Activated CD4-positive, alpha-beta T cell treated with anti-CD3 and anti-CD28 coated beads for 1 hour (primary cell): ENCODE measurements around the gene REX1BD.
"Not testable (repeated sequence)": the region's sequence is repeated elsewhere in the genome, so short reads cannot be mapped to it uniquely, and the experiment has no call there.

Source experiments
- DNase-seq: peaks from one replicate; pipeline ENCODE4 v3.0.0-alpha.2; 2020

REX1BD gene

DNA sequence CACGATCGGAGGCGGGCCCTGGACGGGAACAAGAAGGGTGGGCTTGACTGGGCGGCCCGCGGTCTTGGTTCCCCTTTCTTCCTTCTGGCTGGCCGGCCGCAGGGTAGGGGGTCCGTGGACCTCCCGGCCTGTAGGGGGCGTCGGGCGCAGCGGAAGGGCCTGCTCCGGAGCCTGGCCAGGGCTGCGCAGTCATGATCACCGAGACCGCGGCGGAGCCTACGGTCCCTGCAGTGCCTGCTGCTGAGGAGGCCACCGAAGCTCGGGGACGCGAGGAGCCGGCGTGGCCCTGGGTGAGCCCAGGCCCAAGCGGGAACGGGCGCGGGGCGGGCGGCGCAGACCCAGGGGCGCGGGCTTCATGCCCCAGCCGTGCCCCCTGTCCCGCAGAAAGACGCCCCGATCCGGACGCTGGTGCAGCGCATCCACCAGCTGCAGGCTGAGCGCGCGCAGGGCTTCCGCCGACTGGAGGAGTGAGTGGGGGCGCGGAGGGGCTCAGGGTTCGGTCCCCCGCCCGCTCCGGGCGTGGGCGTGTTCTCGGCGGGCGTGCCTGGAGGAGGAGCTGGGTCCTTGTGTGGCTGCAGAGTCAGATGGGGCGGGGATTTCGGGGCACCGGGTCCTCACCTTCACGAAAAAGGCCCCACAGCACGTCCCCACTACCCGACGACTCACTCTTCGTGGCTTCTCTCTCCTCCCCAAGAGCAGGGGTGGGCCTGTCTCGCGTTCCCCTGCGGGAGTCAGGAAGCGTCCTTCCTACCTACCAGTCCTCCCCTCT, at the start of gene REX1BD:
REX1BD (plus strand) TSS at position 188 of the 769 bp plus-strand sequence; CDS start at position 192, 4 bp downstream.
- DNase-seq: peak; percentile 83

DNA sequence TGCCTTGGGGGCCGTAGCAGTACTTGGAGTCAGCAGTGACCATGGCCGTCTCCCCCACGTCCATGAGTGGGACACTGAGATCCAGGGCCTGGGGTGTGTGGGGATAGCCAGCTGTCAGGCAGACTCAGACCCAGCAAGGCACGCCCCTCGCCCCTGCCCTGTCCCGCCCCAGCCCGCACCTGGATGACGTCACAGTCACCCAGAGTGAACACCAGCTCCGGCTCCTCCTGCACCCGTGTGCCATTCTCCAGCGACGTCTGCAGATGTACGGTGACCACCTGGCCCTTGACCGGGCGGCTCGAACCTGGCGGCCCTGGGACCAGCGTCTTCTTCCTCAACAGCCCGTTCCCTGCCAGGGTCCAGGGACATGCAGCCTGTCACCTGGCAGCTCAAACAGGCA, 49.2 kb upstream of the REX1BD start:
- DNase-seq: no peak

DNA sequence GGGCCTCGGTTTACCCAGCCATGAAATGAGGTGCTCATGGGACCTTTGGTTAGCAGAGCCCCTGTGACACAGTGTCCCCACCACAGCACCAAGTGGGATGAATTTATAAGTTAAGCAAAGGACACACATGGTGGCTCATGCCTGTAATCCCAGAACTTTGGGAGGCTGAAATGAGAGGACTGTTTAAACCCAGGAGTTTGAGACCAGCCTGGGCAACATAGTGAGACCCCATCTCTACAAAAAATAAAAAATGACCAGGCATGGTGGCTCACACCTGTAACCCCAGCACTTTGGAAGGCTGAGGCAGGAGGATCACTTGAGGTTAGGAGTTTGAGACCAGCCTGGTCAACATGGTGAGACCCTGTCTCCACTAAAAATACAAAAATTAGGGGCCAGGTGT, 48.4 kb upstream of the REX1BD start:
- DNase-seq: not testable (repeated sequence)

DNA sequence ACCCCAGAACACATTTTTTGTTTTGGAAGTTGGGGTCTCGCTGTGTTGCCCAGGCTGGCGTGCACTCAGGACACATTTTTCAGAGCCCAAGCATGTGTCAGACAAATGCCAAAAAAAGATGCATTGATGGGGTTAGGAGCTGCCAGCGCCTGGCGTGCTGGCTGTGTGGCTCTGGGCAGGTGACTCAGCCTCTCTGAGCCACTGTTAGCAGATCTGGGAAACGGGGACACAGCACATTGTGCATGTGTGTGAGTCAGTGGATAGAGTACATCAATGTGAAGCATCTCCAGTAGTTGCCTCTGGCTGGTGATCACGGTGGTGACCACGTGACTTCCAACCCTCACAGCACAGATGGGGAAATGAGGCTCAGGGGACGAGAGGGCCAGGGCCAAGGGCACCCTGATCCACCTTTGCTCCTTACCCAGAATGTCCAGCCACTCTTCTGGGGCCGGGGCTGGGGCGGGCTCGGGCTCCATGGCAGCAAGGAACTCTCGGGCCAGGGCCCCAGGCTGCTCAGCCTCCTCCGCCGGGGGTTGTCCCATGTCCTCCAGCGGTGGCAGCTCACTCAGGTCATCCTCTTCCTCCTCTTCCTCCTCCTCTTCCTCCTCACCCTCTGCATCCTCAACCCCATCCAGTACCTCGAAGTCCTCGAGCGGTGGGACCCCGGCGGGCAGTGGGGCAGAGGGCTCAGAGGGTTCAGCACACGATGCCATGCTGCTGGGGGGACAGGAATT, 47.2 kb upstream of the REX1BD start:
- DNase-seq: no peak

GRCh38 chr19:18541992-18542940, 46.3 kb upstream of the REX1BD start:
- no peak for DNase-seq

GRCh38 chr19:18542941-18543813, 45.4 kb upstream of the REX1BD start, which contains the start of gene FKBP8:
Gene FKBP8, minus strand, starts transcription at chr19:18543573. Its CDS starts 1,603 bp downstream, at chr19:18541970.
- DNase-seq: peak; percentile 88

- peak; percentile 47 for DNase-seq
Observed at GRCh38 chr19:18543814-18544475, 44.7 kb upstream of the REX1BD start.

DNA sequence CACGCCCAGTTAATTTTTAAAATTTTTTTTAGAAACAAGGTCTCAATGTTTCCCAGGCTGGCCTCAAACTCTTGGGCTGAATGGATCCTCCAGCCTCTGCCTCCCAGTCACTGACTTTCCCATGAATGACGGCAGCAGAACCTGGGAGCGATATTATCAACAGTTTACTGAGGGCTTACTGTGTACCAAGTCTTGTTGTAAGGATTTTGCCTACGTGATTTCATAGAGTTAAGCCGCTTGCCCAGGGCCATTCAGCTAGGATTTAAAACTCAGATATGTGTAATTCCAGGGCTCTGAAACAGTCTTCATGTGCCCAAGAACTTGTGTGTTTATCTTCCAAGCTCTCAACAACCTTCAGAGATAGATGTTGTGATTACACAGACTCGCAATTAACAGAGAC, 37.0 kb upstream of the REX1BD start:
- DNase-seq: no peak

DNA sequence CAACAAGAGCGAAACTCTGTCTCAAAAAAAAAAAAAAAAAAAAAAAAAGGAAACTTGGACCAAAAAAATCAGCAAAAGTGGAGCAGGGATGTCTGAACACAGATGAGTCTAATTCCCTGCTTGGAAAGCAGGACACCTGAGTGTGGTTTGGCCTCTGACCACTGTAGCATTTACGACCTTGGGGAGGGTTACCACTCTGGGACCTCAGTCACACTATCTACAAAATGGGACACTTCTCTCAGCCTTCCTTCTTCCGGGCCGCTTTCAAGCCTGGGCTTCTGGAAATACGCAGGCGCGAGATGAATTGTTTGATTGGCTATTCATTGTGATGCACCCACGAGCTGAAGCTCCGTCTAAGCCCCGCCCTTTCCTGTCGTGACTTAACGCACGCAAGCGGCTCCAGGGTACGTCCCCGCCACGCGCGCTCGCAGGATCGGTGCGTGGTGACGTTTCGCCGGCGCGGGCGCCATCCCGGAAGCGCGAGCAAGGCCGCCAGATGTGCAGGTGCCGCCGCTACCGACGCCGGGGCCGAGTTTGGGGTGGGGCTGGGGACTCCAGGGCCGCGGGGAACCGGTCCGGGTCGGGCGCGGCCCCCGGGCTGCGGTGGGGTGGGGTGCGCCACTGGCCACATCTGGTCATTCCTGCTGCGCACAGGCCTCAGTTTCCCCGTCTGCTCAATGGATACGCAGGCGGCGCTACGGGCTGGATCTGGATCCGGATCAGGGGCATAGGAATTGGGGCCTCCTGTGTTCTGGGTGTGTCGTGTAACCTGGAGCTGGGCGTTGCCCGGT, 31.0 kb upstream of the REX1BD start, which contains the start of gene KXD1:
KXD1 (plus strand) TSS at position 460 of the 791 bp plus-strand sequence. CDS start 4,187 bp downstream, outside the sequence.
- DNase-seq: peak; percentile 96

DNA sequence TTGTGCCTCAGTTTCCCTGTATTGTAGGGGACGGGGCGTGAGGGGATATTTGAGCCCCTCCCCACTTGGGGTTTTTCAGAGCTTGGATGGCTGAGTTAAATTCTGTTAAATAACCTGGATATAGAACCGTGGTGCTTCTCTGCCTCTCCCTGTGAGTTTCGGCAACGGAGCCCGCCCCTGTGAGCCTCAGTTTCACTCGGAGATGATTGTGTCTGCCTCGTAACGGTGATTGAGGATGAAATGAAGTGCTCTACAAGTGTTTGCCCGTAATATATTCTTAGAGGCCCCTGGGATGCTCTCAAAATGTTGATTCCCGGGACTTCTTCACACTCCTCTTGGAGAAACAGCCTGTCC, 30.4 kb upstream of the REX1BD start:
- no peak for DNase-seq

DNA sequence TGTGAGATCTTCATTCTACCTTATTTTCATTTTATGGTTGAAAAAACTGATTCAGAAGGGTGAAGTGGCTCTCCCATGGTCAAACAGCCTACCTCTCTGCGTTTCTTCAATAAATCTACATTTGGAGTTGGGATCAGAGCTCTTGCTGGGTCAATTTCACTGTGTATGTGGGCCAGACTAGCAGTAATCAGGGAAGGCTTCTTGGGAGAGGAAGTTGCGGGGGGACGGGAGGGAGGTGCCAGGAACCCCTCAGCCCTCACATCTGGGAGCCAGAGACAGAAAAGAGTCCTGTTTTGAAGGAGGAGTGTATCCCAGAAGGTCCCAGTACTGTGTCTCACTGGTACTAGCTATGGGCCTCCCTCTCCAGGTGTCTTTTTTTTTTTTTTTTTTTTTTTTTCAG, 30.0 kb upstream of the REX1BD start:
- no peak for DNase-seq

DNA sequence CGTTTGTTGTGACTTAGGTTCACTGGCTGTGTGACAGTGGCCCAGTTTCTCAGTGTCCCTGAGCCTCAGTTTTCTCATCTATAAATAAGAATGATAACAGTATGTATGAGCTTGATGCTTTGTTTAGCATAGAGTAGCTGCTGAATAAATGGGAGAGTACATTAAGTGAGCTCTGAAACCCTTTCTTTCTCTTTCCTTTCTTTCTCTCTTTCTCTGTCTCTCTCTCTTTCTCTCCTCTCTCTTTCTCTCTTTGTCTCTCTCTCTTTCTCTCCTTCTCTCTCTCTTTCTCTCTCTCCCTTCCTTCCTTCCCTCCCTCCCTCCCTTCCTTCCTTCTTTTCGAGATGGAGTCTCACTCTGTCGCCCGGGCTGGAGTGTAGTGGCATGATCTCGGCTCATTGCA, 28.9 kb upstream of the REX1BD start:
- no peak for DNase-seq

- no peak for DNase-seq
Observed at GRCh38 chr19:18562086-18562485, 26.5 kb upstream of the REX1BD start.

DNA sequence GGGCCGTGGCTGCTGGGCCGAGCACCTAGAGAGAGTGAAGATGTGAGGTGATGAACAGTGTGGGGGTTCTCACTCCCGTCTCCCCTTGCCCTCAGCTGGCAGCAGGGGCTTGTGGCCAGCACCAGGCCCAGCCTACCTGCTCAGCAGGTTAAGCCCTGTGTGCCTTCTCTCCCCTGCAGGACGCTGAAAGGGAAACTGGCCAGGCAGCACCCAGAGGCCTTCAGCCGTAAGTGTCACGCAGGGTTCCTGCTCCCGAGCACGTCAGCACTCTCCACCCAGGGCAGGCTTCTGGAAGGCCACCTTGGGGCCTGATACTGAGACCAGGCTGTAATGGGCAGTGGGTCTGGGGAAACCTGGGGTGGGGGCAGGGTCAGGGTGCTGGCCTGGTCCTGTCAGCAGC, 21.6 kb upstream of the REX1BD start:
- DNase-seq: no peak

- no peak for DNase-seq
Observed at GRCh38 chr19:18568367-18568766, 20.2 kb upstream of the REX1BD start.

DNA sequence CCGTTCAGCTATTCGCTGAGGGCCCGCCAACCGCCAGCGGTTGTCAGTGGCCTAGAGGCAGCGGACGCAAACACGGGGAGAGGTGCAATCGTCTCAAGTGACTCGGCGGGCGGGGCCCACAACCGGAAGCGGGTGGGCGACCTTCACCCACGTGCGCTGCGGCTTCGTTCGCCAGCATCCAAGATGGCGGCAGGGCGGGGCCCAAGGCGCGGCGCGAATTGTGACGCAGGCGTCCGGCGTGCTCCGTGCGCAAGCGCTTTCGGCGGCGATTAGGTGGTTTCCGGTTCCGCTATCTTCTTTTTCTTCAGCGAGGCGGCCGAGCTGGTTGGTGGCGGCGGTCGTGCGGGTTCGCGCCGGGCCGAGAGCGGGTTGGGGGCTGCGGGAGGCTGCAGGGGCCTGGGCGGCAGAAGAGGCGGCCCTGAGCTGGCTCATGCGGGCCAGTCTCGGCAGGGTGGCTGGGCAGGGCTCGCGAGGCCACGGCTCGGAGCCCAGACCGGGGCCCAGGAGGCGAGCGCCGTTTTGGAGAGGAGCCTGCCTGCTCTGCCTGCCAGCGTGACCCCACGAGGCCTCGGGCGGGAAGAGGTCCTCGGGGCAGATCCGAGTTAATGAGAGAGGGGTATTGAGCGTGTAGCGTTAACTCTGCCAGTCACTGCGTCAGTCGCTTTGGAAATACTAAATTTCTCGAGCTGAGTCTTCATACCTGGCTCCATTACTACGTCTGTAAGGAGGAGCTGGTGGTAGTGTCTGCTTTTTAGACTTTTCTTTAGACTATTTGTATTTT, 16.8 kb upstream of the REX1BD start, which contains the start of gene UBA52:
UBA52 (plus strand) TSS at position 294 of the 781 bp plus-strand sequence. CDS start 1,444 bp downstream, outside the sequence.
- peak; percentile 99 for DNase-seq

- no peak for DNase-seq
Observed at GRCh38 chr19:18574691-18575291, 13.8 kb upstream of the REX1BD start.

GRCh38 chr19:18576383-18576782, 12.2 kb upstream of the REX1BD start:
- DNase-seq: no peak

DNA sequence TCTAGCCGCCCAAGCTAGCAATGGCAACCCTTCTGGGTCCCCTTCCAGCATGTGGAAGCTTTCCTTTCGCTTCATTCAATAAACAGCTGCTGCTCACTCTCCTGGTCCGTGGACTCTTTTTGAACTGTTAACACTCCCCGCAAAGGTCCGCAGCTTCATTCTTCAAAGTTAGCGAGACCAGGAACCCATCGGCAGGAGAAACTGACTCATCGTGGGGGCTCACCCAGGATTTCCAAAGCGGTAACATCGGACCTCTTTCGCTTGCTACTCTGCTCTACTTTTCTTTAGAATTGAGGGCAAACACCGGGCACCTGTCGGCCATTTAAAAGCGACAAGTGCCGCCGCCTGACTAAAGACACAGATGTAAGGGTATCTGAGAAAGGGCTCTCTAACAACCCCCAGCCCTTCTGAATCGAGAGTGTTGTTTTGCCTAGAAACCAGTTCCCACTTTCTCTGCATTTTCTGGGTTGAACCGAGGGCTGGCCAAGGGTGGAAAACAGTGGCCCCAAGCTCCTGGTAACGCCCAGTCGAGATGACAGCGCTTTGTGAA, 11.2 kb upstream of the REX1BD start:
- no peak for DNase-seq
